HG02973 (cell line): ENCODE results near the gene RABGAP1L.
"Not testable (repeated sequence)": the region's sequence is repeated elsewhere in the genome, so short reads cannot be mapped to it uniquely, and the experiment has no call there.

Experiments used
- ATAC-seq: cut with Tn5 transposase; IDR thresholded peaks from one replicate; pipeline ENCODE4 v1.9.1; 2021; ENCODE audit warnings: moderate library complexity; ENCODE audit not compliant: unreplicated experiment

Gene RABGAP1L

GRCh38 chr1:174649572-174649971 lies 490.3 kb downstream of the RABGAP1L start:
- ATAC-seq, result not testable (repeated sequence)

- ATAC-seq, result no peak
Observed at GRCh38 chr1:174652569-174653280, 493.4 kb downstream of the RABGAP1L start.

DNA sequence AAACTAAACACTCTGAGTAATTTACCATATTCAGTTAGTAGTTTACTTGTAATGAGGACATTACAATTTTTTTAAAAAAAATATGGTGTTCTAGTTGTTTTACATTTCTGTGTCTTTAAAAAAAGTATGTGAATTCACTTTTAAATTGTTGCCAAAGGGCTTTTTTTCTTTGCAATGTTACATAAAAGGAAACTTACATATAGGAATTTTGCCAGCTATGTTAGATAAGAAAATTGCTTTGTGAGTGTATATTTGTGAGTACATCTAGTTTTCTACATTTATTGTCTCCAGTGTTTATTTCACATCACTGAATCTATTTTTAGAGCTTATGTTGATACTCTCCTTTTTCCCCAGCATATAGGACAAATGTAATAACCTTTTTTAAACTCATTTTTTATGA lies 495.2 kb downstream of the RABGAP1L start:
- no peak for ATAC-seq

DNA sequence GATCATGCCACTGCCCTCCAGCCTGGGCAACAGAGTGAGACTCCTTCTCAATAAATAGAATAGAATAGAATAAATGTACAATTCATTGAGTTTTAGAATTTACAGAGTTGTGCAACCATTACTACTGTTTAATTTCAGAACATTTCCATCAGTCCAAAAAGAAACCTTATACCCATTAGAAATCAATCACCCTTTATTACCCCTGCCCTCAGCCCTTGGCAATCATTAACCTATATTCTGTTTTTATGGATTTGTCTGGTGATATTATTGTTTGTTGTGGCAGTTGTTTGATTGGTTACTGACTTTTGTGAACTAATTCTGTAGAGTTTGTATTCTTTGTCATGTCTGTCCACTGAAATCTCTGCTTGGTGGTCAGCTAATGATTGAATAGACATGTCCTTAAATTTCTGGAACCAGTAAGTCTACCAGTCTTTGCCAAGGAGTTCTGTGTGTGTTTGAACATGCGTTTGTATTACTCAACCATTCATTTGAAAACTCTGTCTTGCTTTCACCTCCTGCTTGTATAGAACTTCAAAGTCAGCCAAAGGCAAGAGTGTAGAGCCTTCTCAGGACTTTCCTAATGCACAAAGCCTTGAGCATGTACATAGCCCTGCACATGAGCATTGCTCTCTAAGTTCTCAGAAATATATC lies 497.2 kb downstream of the RABGAP1L start:
- ATAC-seq, result no peak

GRCh38 chr1:174657411-174657810 lies 498.1 kb downstream of the RABGAP1L start:
- ATAC-seq, result no peak

DNA sequence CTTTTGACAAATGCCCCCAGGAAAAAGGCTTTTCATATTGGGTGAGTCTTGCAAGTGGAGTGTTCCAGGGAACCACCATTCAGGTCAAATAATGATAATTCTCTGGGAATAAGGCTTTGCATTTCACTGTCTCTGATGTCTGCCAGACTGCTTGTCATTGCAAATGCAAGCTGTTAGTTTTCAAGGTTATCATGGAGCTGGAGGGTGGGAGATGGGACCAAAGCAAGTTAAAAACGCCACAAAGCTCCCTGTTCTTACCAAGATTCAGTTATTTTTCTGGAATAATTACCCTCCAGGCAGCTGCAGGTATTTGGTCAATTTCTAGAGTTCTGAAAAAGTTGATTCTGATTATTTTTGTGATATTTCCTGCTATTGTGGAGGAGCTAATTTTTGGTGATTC lies 498.6 kb downstream of the RABGAP1L start:
- ATAC-seq, result no peak

- ATAC-seq, result no peak
Observed at GRCh38 chr1:174659823-174660222, 500.5 kb downstream of the RABGAP1L start.

- ATAC-seq, result no peak
Observed at GRCh38 chr1:174660476-174660875, 501.2 kb downstream of the RABGAP1L start.

DNA sequence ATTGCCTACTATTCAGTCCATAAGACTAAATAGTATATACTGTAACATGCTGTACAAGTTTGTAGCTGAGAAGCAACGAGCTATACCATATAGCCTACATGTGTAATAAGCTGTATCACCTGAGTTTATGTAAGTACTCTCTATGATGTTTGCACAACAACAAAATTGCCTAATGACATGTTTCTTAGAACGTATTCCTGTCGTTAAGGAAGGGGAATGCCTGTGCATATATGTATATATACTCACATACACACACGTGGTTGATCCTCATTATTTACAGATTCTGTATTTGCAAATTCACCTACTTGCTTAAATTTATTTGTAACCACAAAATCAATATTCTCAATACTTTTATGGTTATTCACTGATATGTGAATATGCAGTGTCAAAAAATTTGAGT lies 504.0 kb downstream of the RABGAP1L start:
- no peak for ATAC-seq

DNA sequence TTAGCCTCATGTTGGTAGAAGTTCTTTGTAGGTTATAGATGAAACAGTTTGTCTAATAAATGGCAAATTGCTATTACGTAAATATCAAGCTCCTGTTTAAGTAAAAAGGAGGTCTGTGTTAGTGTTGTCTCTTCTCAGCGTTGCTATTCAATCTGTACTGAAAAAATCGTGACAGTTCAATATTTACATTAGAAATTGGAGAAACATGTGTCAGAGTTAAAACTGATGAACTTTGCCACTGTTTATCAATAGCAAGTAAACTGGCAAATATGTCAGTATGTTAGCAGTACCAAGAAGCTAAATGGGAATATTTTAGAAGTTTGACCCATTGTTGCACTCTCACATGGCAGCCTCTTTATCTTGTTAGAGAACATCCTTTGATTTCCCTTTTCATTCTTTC lies 506.9 kb downstream of the RABGAP1L start:
- ATAC-seq, result no peak

- ATAC-seq, result no peak
Observed at GRCh38 chr1:174671826-174672225, 512.5 kb downstream of the RABGAP1L start.

DNA sequence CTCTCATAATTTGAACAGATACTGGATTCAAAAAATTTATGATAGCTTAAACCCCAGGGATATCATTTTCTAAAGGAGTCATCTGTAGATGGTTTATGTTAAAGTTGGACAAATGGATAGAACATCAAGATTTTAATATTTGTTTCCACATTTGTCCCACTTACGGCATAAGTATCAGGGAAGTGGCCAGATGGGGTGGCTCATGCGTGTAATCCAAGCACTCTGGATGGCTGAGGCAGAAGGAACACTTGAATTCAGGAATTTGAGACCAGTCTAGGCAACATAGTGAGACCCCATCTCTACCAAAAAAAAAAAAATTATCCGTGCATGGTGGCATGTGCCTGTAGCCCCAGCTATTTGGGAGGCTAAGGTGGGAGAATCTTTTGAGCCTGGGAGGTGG lies 517.5 kb downstream of the RABGAP1L start:
- ATAC-seq, result no peak

DNA sequence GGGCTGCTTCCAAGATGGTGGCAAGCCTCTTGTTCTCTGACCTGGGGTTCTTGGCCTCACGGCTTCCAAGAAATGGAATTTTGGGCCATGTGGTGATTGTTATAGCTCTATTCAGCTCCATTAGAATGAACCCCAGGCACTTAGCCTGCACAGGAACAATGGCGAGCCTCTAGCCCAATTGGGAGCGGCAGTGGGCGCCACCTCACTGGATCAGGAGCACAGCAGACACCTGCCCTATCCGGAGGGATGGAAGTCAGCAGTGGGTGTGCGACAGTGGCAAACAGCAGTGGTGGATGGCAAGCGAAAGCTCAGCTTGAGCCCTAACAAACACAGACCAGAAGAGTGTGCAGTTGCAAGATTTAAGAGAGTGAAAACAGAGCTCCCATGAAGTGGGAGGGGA lies 519.3 kb downstream of the RABGAP1L start:
- ATAC-seq, result no peak

DNA sequence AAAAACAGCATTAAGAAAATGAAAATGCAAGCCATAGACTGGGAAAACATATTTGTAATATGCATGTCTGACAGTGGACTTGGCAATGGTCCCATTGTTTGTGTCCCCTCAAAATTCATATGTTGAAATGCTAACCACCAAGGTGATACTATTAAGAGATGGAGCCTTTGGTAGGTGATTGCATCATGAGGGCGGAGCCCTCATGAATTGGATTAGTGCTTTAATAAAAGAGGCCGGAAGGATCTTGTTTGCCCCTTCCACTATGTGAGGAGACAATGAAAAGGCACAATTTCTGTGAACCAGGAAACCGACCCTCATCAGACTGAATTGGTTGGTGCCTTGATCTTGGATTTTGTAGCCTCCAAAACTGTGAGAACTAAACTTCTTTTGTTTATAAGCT lies 520.8 kb downstream of the RABGAP1L start:
- no peak for ATAC-seq

- ATAC-seq, result no peak
Observed at GRCh38 chr1:174682419-174683008, 523.2 kb downstream of the RABGAP1L start.

- ATAC-seq, result no peak
Observed at GRCh38 chr1:174686213-174686612, 526.9 kb downstream of the RABGAP1L start.

- no peak for ATAC-seq
Observed at GRCh38 chr1:174689524-174689923, 530.2 kb downstream of the RABGAP1L start.

DNA sequence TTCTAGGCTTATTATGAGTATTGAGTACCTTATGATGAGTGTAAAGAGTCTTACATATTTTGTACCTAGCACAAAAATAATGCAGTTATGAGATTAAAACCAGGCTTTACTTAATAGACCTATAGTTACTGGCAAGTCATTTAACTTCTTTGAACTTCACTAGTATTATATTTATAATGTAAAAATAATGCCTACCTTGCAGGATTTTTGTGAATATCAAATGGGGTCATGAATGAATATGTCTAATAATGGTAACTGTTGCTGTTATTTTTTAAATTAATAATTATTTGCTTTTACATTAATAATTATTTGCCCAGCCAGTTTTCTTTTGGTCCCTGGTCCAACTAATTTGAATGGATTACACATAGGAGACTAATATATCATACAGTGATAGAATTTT lies 530.9 kb downstream of the RABGAP1L start:
- ATAC-seq, result no peak

DNA sequence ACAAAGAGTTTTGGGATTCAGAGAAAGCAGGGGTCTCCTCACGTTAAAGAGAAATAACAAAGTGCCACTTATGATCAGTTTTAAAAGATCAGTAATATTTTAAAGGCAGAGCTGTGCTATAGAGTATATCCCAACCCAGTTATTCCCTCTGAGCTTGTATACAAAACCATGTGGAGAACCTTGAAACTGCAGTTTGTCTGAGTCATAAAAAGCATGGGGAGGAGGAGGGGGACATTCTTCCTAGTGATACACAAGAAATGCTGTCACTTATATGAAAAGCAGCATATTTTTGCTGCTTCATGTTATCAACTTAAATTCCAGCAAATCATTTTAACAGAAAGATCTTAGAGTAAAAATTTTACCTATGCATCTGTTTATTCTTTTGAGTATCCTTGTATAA lies 533.0 kb downstream of the RABGAP1L start:
- no peak for ATAC-seq

GRCh38 chr1:174693085-174693484 lies 533.8 kb downstream of the RABGAP1L start:
- no peak for ATAC-seq

- ATAC-seq, result not testable (repeated sequence)
Observed at GRCh38 chr1:174693539-174693938, 534.2 kb downstream of the RABGAP1L start.
